GM10266 (cell line): ENCODE measurements around the gene ADAMTS2.

Experiments used
- DNase-seq: peaks from one replicate; pipeline ENCODE4 v3.0.0; 2012; ENCODE audit errors: extremely low spot score
- CTCF ChIP-seq: IDR thresholded peaks from 2 replicates; pipeline ENCODE4 v1.5.1; 2012; ENCODE audit warnings: mild to moderate bottlenecking, low read depth; ENCODE audit not compliant: control insufficient read depth, insufficient read depth; ENCODE audit errors: missing control alignments

ADAMTS2 gene

DNA sequence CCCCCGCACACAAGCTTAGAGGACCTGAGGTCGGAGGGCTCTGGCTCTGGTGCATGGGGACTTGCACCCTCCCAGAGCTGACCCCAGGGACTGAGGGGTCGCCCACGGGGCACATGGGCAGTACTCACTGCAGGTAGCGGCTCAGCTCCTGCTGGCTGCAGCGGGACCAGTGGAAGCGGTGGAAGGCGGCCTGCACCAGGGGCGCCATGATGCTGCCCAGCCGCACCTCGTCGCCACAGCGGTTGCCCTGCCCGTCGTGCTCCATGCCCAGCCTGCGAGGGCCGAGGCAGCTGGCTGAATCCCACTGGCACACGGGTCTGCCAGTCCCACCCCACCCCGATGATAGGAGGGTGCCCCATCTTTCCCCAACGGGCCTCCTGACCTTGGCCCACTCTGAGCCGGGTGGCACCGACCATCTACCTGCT, 191.3 kb downstream of the ADAMTS2 start:
- no peak for TF ChIP-seq CTCF
- no peak for DNase-seq

GRCh38 chr5:179153341-179153901, 191.8 kb downstream of the ADAMTS2 start:
- no peak for DNase-seq
- TF ChIP-seq CTCF = no peak

- DNase-seq = no peak
- TF ChIP-seq CTCF = no peak
Observed at GRCh38 chr5:179152941-179153340, 192.3 kb downstream of the ADAMTS2 start.

- DNase-seq = no peak
- no peak for TF ChIP-seq CTCF
Observed at GRCh38 chr5:179152144-179152895, 192.9 kb downstream of the ADAMTS2 start.

DNA sequence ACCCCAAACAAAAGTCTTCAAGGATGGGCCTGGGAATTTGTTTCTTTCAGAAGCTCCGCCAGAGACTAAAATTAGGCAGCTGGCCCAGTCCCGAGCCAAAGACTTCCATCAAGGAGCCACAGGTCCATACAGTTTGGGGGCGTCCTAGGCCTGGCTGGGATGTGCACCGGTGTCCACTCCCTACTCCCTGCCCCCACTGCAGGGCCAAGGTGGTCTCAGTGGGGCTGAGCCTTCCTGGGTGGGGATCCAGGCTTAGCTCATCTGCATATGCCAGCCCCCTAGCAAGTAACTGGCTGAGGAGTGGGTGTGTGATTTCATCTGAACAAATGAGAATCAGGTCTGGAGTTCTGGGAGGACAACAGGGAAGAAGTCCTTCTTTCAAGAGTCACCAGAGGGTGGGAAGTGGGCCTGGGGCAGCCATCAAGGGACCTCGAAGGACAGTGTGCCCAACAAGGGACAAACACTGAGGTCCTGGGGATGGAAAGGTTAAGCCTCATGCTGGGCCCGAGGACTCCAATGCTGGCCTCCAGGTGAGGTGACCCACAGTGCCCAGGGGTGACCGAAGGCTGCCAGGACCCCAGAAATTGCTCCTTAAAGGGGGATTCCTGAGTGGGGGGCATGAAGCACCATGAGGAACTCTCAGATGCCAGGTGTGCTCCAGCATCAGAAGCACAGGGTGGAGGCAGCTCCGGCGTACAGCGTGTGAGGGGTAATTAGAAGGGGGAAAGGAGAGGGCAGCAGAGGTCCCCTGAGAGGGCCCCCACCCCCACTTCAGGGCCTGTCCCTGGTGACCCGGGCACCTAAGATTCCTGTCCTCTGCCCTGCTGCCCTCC, 193.8 kb downstream of the ADAMTS2 start:
- no peak for TF ChIP-seq CTCF
- DNase-seq = no peak

GRCh38 chr5:179150011-179150410, 195.2 kb downstream of the ADAMTS2 start:
- no peak for DNase-seq

More at GRCh38 chr5:179150011-179150410, 195.2 kb downstream of the ADAMTS2 start:
- no peak for TF ChIP-seq CTCF
